Nephron progenitor cell (in vitro differentiated cells): ENCODE measurements around the gene EIF4E2.
"Not testable (repeated sequence)": the region's sequence is repeated elsewhere in the genome, so short reads cannot be mapped to it uniquely, and the experiment has no call there.

Source experiments
- DNase-seq: peaks from one replicate; pipeline ENCODE4 v3.0.0; 2021
- H3K27ac Mint-ChIP-seq: 2 replicates; pipeline ENCODE4 v1.8.0; 2021; ENCODE audit warnings: mild to moderate bottlenecking, moderate library complexity, mixed read lengths
- H3K27me3 Mint-ChIP-seq: 2 replicates; pipeline ENCODE4 v1.8.0; 2021; ENCODE audit warnings: mild to moderate bottlenecking, low read depth, mixed read lengths; ENCODE audit not compliant: poor library complexity
- H3K36me3 Mint-ChIP-seq: 2 replicates; pipeline ENCODE4 v1.8.0; 2021; ENCODE audit warnings: low read depth, mixed read lengths
- H3K4me1 Mint-ChIP-seq: 2 replicates; pipeline ENCODE4 v1.8.0; 2021; ENCODE audit warnings: mixed read lengths
- H3K4me3 Mint-ChIP-seq: 2 replicates; pipeline ENCODE4 v1.8.0; 2021; ENCODE audit warnings: mild to moderate bottlenecking, moderate library complexity, mixed read lengths
- H3K9me3 Mint-ChIP-seq: 2 replicates; pipeline ENCODE4 v1.8.0; 2021; ENCODE audit warnings: mild to moderate bottlenecking, moderate library complexity, mixed read lengths
- CTCF ChIP-seq: fragments of 200-600 bp; sonication (generic); IDR thresholded peaks from 2 replicates; pipeline ENCODE4 v1.5.0; 2021; ENCODE audit warnings: antibody characterized with exemption

EIF4E2 gene

GRCh38 chr2:232527905-232528470 lies 22.5 kb upstream of the EIF4E2 start:
- Mint-ChIP-seq H3K4me1 (peaks cover 36% of the 10 kb centered on the region), H3K4me3 (no peak overlapping the region), H3K27me3 (peaks cover 24% of the 10 kb centered on the region), H3K27ac (no peak overlapping the region), H3K36me3 (no peaks in the 10 kb centered on the region), H3K9me3 (no peaks in the 10 kb centered on the region)
- TF ChIP-seq CTCF: no peak
- no peak for DNase-seq

- H3K4me1 Mint-ChIP-seq: peaks cover 44% of the 10 kb centered on the region
- peaks cover 17% of the 10 kb centered on the region for H3K27me3 Mint-ChIP-seq
- TF ChIP-seq CTCF: no peak
- no peak for DNase-seq
- H3K9me3 Mint-ChIP-seq: no peaks in the 10 kb centered on the region
- no peak overlapping the region for H3K4me3 Mint-ChIP-seq
- H3K36me3 Mint-ChIP-seq: no peaks in the 10 kb centered on the region
- peak overlapping the region; percentile 14 for H3K27ac Mint-ChIP-seq
These were observed 21.6 kb upstream of the EIF4E2 start for GRCh38 chr2:232528746-232529460.

- H3K9me3 Mint-ChIP-seq: no peaks in the 10 kb centered on the region
- peaks cover 17% of the 10 kb centered on the region for H3K27me3 Mint-ChIP-seq
- no peak overlapping the region for H3K4me3 Mint-ChIP-seq
- no peaks in the 10 kb centered on the region for H3K36me3 Mint-ChIP-seq
- H3K4me1 Mint-ChIP-seq: peaks cover 49% of the 10 kb centered on the region
- H3K27ac Mint-ChIP-seq: peak overlapping the region; percentile 29
- TF ChIP-seq CTCF: no peak
- DNase-seq: no peak
These were observed 20.5 kb upstream of the EIF4E2 start for GRCh38 chr2:232529806-232530547.

- H3K4me1 Mint-ChIP-seq: peaks cover 49% of the 10 kb centered on the region
- no peaks in the 10 kb centered on the region for H3K36me3 Mint-ChIP-seq
- H3K27ac Mint-ChIP-seq: no peak overlapping the region
- no peak overlapping the region for H3K4me3 Mint-ChIP-seq
- H3K27me3 Mint-ChIP-seq: peaks cover 17% of the 10 kb centered on the region
- no peaks in the 10 kb centered on the region for H3K9me3 Mint-ChIP-seq
- TF ChIP-seq CTCF: no peak
- DNase-seq: no peak
These were observed 19.7 kb upstream of the EIF4E2 start for GRCh38 chr2:232530626-232531260.

- no peak for DNase-seq
- Mint-ChIP-seq H3K36me3 (peaks cover 7% of the 10 kb centered on the region), H3K9me3 (peaks cover 8% of the 10 kb centered on the region), H3K4me1 (peaks cover 45% of the 10 kb centered on the region), H3K4me3 (no peak overlapping the region), H3K27me3 (peaks cover 17% of the 10 kb centered on the region), H3K27ac (no peak overlapping the region)
- no peak for TF ChIP-seq CTCF
These were observed 18.1 kb upstream of the EIF4E2 start for GRCh38 chr2:232532419-232532818.

- Mint-ChIP-seq H3K27me3 (peaks cover 14% of the 10 kb centered on the region), H3K4me1 (peaks cover 49% of the 10 kb centered on the region)
- not testable (repeated sequence) for DNase-seq, H3K36me3 Mint-ChIP-seq, H3K4me3 Mint-ChIP-seq, H3K27ac Mint-ChIP-seq, H3K9me3 Mint-ChIP-seq
These were observed 17.7 kb upstream of the EIF4E2 start for GRCh38 chr2:232532821-232533220.
